ENCODE measurements around the gene COBLL1.

Gene COBLL1

GRCh38 chr2:164823126-164823525 lies 18.5 kb downstream of the COBLL1 start:
- DNase-seq (ENCODE audit: low read depth in 2 of 2) = no peak

- DNase-seq (ENCODE audit: low read depth in 2 of 2) = no peak
Measured at GRCh38 chr2:164821338-164821737, 20.3 kb downstream of the COBLL1 start.

- no peak for DNase-seq (ENCODE audit: low read depth in 2 of 2)
Measured at GRCh38 chr2:164818149-164819136, 23.2 kb downstream of the COBLL1 start.

- no peak for DNase-seq (ENCODE audit: low read depth in 2 of 2)
Measured at GRCh38 chr2:164816900-164817299, 24.7 kb downstream of the COBLL1 start.

- no peak for DNase-seq (ENCODE audit: low read depth in 2 of 2)
Measured at GRCh38 chr2:164816046-164816445, 25.6 kb downstream of the COBLL1 start.

GRCh38 chr2:164815071-164815793 lies 26.4 kb downstream of the COBLL1 start:
- no peak for DNase-seq (ENCODE audit: low read depth in 2 of 2)

- no peak for DNase-seq (ENCODE audit: low read depth in 2 of 2)
Measured at GRCh38 chr2:164813535-164813934, 28.1 kb downstream of the COBLL1 start.

- no peak for DNase-seq (ENCODE audit: low read depth in 2 of 2)
Measured at GRCh38 chr2:164812378-164812777, 29.2 kb downstream of the COBLL1 start.

GRCh38 chr2:164811819-164812218 lies 29.8 kb downstream of the COBLL1 start:
- no peak for DNase-seq (ENCODE audit: low read depth in 2 of 2)

GRCh38 chr2:164810843-164811242 lies 30.8 kb downstream of the COBLL1 start:
- no peak for DNase-seq (ENCODE audit: low read depth in 2 of 2)

- DNase-seq (ENCODE audit: low read depth in 2 of 2) = no peak
Measured at GRCh38 chr2:164808776-164809175, 32.8 kb downstream of the COBLL1 start.

GRCh38 chr2:164803776-164804466 lies 37.7 kb downstream of the COBLL1 start:
- DNase-seq (ENCODE audit: low read depth in 2 of 2) = no peak

- DNase-seq (ENCODE audit: low read depth in 2 of 2) = no peak
Measured at GRCh38 chr2:164802095-164802707, 39.4 kb downstream of the COBLL1 start.

GRCh38 chr2:164800572-164800971 lies 41.1 kb downstream of the COBLL1 start:
- no peak for DNase-seq (ENCODE audit: low read depth in 2 of 2)

- DNase-seq (ENCODE audit: low read depth in 2 of 2) = no peak
Measured at GRCh38 chr2:164797627-164798026, 44.0 kb downstream of the COBLL1 start.

- no peak for DNase-seq (ENCODE audit: low read depth in 2 of 2)
Measured at GRCh38 chr2:164796999-164797398, 44.6 kb downstream of the COBLL1 start.

GRCh38 chr2:164794432-164795231 lies 47.0 kb downstream of the COBLL1 start:
- DNase-seq (ENCODE audit: low read depth in 2 of 2) = no peak

GRCh38 chr2:164794016-164794415 lies 47.6 kb downstream of the COBLL1 start:
- no peak for DNase-seq (ENCODE audit: low read depth in 2 of 2)

- no peak for DNase-seq (ENCODE audit: low read depth in 2 of 2)
Measured at GRCh38 chr2:164793529-164793928, 48.1 kb downstream of the COBLL1 start.

- no peak for DNase-seq (ENCODE audit: low read depth in 2 of 2)
Measured at GRCh38 chr2:164792316-164793170, 49.1 kb downstream of the COBLL1 start.
